ENCODE measurements around the gene ISLR2.
"Not testable (repeated sequence)": the region's sequence is repeated elsewhere in the genome, so short reads cannot be mapped to it uniquely, and the experiment has no call there.

ISLR2 gene

DNA sequence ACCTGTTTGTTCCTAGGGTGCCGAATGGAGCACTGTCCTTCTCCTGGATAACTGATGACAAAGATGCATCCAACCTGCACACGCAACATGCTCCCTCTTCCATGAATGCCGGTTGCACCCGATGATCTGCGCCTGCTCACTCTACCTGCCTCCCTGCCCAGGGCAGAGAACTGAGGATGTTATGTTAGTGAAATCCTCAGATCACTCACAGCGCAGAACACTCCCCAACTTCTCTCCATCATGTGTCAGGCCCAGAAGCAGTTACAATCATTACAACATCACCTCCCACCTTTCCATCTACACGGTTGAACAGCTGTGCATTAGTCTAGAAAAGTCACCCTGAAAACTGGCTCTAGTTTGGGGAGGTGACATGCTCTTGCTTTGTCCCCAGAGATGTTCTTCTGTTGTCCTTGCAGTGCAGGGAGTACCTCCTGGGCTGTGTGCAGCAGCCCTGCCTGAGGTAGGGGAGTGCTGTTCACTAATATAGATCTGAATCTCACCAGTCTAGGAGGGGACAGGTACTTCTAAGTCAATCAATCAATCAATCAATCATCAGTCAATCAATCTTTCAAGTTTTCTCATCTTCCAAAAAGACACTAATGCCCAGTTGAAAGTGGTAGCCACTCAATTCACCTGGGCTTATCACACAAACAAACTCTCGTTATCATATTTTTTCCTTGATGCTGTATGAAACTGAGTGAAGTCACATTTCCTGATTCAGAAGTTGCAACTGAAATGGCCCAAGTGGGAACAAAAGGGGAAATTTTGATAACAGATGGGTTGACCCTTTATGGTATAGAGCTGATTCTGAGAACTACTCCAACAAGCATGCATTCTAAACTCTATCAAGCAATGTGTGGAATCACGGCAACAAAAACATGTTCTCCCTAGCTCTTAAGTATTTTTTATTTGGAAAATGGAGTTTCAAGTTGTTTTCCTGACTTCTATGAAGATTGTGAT, 27.8 kb downstream of the ISLR2 start:
- no peak for DNase-seq

DNA sequence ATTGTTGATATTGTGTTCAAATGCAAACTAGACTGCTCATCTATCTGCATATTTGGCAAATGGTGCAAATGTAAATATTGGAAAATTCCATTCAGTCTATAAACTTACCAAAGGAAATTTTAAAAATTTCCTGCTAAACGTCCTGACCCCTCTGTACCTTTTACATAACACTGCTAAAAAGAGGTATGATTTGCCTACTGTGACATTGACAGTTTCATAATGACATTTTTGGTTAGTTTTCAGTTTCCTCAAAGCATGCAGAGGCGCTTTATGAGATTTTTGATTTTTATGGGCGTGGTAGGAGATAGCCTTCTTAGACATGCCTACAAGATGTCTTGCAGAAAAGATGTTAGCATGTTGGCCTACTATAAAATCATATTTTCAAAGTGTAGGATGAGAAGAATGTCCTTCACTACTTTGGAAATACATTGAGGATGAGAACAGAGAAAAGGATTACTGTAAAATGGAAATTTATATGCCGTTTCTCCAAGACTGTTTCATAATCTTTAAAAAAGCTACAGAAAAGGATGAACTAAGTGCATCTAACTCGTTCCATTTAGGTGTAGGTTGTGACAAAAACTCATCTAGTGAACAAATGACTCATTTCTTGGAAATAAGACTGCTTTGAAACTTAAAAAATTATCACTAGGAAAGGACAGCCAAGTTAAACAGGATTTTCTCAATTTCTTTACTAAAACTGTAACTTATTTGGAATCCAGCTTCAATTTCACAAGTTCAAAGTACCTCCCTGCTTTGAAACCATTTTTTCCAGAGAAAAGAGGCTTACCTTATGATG, 28.7 kb downstream of the ISLR2 start:
- DNase-seq, result no peak

DNA sequence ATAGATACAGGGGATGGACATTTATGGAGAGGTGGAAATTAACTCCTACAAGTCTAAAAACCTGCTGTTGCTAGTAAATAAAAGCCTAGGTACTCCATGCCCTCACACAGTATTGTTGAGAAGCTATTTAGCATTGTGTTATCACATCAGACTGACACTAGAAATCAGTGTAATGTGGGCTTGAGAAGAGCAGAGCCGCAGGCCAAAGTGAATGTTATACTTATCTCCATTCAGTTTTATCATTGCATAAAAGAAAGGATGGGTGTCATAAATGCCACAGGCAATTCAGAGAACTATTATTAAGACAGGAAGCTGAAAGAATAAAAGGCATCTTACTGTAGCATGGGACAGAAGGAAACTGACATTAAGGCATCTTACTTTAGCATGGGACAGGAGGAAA, 29.4 kb downstream of the ISLR2 start:
- DNase-seq, result no peak

DNA sequence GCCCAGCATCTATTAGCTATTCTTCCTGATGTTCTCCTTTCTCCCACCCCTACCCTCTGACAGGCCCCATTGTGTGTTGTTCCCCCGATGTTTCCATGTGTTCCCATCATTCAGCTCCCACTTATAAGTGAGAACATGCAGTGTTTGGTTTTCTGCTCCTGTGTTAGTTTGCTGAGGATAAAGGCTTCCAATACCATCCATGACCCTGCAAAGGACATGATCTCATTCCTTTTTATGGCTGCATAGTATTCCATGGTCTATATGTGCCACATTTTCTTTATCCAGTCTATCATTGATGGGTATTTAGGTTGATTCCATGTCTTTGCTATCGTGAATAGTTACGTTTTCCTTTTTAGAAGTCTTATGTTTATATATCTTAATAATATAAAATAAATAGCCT, 30.0 kb downstream of the ISLR2 start:
- DNase-seq, result not testable (repeated sequence)

DNA sequence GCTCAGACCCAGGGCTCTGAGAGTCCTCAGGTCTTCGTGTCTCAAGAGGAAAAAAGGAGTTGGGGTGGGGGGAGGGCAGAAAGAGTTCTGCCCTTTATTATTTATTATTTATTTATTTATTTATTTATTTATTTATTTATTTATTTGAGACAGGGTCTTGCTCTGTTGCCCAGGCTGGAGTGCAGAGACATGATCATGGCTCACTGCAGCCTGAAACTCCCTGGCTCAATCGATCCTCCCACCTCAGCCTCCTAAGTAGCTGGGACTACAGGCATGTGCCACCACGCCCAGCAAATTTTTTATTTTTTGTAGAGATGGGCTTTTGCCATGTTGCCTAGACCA, 31.8 kb downstream of the ISLR2 start:
- not testable (repeated sequence) for DNase-seq

DNA sequence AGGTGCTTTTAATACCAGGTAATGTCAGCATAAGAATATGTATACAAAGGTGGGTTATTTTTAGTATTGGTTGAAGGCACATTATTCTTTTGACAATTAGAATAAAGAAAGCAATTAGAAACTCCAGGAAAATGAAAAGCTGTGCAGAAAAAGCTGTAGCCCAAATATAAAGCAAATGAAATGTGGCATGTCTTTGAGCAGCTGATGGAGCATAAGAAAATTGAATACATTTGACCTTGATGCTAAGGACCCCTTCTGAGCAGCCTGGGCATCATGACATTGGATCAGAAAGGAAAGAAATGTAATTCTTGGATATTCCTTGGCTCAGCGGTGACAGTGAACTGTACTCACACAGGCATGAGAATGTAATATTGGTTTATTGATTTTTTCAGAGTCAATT, 35.1 kb downstream of the ISLR2 start:
- DNase-seq, result no peak

DNA sequence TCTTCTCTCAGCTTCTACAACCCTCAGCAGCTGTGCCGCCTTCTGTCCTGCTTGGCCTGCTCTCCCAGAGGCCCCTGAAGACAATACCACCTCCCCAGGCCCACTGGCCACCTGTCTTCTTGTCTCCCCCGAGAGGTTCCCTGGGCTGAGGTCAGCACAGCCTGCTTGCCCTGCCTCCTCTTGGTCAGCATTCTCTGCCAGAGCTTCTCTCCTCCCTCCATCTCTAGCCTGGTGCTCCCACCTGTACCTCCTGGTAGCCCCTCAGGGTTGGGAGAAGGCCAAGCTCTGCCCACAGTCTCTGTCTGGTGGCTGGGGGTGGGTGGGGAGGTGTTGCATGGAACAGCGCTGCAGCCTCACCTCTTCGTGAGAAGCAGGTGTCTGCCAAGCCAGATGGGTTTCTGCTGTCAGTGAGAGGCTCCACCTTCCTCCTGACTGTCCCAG, 37.5 kb downstream of the ISLR2 start:
- no peak for DNase-seq

DNA sequence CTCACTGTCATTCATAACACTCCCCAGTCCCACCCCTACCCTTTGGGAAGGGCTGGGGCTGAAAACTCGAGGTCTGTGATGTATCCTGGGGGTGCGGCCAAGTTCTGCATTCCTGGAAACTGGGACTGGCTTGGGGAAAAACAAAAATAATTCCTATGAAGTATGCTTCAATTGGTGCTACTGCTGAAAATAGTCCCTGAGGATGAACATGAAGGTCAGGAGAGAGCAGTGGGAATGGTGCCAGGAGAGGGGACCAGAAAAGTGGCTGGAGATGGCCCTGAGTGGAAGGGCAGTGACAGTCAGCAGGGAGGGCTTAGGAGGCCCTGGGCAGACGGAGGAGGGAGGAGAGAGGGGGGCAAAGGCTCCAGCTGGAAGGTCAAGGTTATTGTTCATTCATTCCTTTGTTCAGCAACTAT, 38.3 kb downstream of the ISLR2 start:
- DNase-seq, result no peak

DNA sequence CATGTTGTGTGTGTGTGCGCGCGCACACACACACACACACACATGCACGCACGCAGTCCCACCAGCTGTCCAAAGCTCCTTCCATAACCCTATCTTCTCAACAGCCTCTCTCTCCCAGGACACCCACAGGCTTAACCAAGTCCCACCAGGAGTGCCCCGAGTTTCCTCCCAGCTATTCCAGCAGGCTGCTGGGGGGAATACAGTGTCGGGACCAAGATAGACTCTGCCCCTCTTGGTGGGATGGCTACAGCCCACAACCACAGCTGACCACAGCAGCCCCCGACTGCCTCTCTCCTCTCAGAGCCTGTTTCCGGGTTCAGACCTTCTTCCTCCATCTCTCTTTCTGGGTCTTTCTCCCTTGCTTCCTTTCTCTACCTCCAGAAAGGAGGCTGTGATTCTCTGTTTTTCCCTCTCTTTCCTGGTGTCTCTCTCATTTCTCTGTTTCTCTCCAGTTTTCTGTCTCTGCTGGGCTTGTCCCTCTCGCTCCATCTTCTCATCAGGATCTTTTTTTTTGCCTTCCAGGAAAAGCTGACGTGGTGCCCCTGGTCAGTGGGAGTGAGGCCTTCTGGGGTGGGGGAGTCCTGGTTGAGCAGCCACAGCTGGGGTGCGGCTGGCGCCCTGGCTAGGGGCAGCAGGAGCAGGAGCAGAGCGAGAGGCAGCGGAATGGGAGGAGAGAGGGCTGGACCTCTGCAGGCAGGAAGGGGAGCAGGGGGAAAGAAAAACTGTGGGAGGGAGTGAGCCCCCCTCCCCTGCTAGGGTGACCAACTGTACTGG, 39.9 kb downstream of the ISLR2 start:
- no peak for DNase-seq

DNA sequence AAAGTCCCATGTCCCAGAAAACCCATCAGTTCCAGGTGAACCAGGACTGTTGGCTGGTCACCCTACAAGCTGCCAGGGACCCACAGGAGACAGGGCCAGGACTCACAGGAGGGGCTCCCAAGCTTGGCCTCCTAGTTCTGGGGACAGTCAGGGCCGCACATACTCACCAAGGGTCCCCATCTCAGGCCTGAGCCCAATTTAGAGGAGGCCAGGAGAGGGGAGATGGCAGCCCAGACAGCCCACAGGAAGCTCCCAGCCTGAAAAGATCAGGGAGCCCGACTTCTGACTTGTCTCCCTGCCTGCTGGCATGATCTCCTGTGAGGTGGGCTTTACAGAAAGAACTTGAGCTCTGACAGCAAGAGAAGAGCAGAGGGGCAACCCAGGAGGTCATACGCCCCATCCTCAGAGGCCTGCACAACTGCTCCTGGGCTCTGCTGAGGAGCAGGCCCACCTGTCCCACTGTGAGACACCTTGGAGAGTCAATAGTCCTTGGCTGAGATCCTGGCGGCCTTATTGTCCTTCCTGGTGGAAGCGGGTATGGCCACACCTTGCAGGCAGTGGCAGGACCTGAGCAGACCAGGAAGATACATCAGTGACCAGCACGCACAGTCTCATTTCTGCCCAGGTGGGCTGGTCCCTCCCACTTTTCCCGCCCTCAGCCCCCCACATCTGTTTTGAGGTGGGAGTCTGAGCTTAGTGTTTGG, 40.6 kb downstream of the ISLR2 start:
- no peak for DNase-seq

DNA sequence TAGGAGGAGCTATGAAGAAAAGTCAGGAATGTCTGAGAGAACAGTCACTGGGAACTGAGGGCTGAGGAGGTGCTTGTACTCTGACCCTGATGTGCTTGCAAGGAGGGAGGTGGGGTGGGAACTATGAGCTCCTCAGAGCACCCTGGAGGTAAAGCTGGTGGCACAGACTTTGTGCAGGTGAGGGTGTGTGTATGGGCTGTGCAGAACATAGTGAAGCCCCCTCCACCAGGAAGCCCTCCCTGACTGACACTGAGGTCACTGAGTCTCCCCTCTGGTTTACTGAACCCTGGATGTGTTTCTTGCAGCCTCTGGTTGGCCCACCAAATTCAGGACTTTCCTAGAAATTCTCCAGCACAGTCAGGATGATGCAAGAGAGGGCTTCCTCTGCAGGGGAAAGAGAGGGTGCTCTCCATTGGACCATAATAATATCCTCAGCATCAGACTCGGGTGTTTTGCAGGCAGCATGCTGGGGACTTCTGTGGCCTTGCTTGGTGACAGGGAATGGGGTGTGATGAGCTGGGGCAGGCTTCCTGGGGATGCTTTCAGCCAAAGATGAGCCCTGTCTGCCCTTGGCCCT, 41.7 kb downstream of the ISLR2 start:
- DNase-seq, result no peak

DNA sequence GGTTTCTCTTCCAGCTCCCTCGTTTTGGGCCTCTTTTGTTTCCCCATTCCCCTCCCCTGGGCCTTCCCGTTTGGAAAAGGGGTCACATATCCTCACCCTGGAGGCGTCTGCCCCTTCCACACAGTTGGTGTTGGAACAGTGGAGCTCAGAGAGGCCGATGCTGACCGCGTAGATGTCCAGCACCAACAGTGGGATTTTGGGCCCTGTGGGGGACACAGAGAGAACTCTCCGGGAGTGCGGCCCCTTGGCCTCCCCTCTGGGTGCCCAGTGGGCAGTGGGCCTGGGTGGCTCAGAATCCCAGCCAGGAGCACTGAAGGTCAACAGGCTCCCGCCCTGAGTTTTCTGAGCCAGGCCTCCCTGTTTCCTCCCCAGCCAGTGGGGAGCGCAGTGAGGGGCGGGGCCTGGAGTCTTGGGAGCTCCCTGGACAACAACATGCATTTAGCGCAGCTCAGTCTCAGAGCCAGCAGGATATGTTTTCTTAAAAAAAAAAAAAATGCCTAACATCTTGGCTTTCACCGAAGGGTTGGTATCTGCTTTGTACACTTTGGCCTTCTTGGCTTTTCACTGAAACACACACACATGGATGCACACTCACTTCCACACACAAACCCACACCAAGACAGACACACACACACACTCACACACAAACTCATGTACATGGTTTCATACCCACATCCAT, 42.5 kb downstream of the ISLR2 start:
- DNase-seq, result no peak

DNA sequence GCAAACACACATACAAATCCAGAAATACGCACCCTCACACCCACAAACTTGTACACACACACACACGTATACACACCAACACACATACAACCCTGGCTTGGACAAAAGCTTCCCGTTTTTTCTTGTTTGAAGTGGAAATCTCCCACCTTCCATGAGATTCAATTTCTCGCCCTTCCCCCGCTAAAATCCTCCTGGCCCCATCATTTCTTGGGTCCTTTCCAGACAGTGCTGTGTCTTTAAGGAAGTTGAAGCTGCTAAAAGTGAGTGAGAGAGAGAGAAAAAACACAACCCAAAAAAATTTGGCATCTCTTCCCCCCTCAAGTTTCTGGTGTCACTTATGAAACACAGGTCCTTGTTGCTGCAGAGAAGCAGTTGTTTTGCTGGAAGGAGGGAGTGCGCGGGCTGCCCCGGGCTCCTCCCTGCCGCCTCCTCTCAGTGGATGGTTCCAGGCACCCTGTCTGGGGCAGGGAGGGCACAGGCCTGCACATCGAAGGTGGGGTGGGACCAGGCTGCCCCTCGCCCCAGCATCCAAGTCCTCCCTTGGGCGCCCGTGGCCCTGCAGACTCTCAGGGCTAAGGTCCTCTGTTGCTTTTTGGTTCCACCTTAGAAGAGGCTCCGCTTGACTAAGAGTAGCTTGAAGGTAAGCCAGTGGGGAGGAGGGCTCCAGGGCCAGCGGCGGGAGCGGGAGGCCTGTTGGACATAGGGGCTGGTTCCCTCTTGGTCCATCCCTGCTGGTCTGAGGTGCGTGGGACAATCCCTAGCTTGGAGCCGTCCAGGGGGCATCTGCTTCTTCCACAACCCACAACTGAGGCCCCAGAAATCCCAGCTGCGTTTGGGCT, 43.2 kb downstream of the ISLR2 start, which contains the start of gene ISLR:
TSS of gene ISLR (plus strand) at position 331 of the 839 bp plus-strand sequence. CDS start 1,149 bp downstream, outside the sequence.
- DNase-seq, result no peak

DNA sequence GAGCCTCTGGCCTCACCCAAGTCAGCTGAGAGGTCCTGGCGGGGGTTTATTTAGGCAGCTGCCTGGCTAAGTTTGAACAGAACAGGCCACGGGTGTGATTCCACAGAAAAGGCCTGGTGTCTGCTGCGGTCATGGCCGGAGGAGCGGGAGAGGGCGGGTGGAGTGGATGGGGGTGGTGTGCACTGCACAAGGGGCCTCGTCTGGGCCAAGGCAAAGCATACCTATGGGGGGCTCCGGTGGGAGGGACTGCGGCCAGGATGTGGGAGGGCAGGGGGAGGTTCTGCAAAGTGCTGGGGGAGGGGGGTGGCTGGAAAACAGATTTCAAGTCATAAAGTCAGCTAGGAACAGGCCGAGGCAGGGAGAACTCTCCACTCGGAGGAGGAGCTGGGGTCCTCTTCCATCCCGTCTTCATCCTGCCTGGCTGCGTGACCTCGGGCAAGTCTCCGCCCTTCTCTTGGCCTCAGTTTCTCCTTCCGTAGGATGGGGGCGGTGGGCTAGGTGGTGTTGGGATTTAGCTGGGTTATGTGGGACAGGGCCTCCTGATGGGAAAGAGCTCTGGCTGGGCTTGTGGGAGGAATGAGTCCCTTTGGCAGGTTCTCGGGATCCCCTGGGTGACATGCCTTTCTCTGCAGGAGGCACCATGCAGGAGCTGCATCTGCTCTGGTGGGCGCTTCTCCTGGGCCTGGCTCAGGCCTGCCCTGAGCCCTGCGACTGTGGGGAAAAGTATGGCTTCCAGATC, 44.0 kb downstream of the ISLR2 start:
- DNase-seq, result no peak

DNA sequence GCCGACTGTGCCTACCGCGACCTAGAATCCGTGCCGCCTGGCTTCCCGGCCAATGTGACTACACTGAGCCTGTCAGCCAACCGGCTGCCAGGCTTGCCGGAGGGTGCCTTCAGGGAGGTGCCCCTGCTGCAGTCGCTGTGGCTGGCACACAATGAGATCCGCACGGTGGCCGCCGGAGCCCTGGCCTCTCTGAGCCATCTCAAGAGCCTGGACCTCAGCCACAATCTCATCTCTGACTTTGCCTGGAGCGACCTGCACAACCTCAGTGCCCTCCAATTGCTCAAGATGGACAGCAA, 44.5 kb downstream of the ISLR2 start:
- DNase-seq, result no peak

DNA sequence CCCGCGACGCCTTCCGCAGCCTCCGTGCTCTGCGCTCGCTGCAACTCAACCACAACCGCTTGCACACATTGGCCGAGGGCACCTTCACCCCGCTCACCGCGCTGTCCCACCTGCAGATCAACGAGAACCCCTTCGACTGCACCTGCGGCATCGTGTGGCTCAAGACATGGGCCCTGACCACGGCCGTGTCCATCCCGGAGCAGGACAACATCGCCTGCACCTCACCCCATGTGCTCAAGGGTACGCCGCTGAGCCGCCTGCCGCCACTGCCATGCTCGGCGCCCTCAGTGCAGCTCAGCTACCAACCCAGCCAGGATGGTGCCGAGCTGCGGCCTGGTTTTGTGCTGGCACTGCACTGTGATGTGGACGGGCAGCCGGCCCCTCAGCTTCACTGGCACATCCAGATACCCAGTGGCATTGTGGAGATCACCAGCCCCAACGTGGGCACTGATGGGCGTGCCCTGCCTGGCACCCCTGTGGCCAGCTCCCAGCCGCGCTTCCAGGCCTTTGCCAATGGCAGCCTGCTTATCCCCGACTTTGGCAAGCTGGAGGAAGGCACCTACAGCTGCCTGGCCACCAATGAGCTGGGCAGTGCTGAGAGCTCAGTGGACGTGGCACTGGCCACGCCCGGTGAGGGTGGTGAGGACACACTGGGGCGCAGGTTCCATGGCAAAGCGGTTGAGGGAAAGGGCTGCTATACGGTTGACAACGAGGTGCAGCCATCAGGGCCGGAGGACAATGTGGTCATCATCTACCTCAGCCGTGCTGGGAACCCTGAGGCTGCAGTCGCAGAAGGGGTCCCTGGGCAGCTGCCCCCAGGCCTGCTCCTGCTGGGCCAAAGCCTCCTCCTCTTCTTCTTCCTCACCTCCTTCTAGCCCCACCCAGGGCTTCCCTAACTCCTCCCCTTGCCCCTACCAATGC, 45.1 kb downstream of the ISLR2 start:
- no peak for DNase-seq

DNA sequence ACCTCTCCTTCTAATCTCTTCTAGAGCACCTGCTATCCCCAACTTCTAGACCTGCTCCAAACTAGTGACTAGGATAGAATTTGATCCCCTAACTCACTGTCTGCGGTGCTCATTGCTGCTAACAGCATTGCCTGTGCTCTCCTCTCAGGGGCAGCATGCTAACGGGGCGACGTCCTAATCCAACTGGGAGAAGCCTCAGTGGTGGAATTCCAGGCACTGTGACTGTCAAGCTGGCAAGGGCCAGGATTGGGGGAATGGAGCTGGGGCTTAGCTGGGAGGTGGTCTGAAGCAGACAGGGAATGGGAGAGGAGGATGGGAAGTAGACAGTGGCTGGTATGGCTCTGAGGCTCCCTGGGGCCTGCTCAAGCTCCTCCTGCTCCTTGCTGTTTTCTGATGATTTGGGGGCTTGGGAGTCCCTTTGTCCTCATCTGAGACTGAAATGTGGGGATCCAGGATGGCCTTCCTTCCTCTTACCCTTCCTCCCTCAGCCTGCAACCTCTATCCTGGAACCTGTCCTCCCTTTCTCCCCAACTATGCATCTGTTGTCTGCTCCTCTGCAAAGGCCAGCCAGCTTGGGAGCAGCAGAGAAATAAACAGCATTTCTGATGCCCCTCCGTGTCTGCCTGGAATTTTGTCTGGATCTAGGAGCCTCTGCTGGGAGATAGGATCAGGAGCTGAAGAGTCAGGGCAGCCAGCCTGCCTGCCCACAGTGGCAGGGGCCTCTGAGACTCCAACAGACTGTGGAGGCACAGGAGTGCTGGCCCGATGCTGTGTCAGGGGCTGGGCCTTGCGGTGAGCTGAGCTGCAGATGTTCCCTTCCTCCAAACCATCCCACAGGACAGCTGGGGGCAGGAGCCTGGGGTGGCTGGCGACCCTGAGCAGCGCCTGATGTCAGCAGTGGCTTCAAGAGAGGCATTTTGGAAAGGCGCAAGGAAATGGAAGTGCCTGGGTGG, 46.2 kb downstream of the ISLR2 start:
- DNase-seq, result no peak
